Sciatic nerve (tissue), 2 donors: ENCODE measurements around the gene DLGAP1. TPM values are rescaled to one million over a fixed set of nuclear protein-coding genes. Genes with fewer than 3 reads are reported as not detected.

Source experiments
- ATAC-seq: fragments of 200-7000 bp; cut with Tn5 transposase; one replicate; pipeline ENCODE4 v1.9.1; 2020; ENCODE audit warnings: mild to moderate bottlenecking, moderate library complexity
- DNase-seq: peaks from one replicate; pipeline ENCODE4 v3.0.0-alpha.2; 2020; ENCODE audit warnings: low spot score
- intact Hi-C: fragments of 100-400 bp; cut with DNase I; formaldehyde crosslinking; loops from one replicate; pipeline ENCODE4 v1.14.2; 2022
- total RNA-seq: library from RNA; stranded (reverse); fragmentation: NEBNext Ultra II Directional; extraction: Animal tissue kit (Norgen Biotek cat#: 25700); gene quantifications from one replicate; pipeline ENCODE4 v1.2.1, GENCODE V29; 2021
- donor health status: DM: no; HTN: no; CAD: no.
- donor health status: DM: no; HTN: no; CAD: no.

The DLGAP1 gene
- total RNA-seq, 1 donor from 2014 or later, result 0.98 TPM

- ATAC-seq, result no peak
- intact Hi-C loops, result no loop called here
- no peak for DNase-seq
These were observed 202.3 kb downstream of the DLGAP1 start for GRCh38 chr18:4252829-4253228.

- ATAC-seq, result no peak
- no peak for DNase-seq
- intact Hi-C loops, result no loop called here
These were observed 203.2 kb downstream of the DLGAP1 start for GRCh38 chr18:4251873-4252272.

- intact Hi-C loops, result no loop called here
- no peak for DNase-seq
- no peak for ATAC-seq
These were observed 203.9 kb downstream of the DLGAP1 start for GRCh38 chr18:4251206-4251605.

- intact Hi-C loops, result no loop called here
- ATAC-seq (no peak), DNase-seq (no peak)
These were observed 205.0 kb downstream of the DLGAP1 start for GRCh38 chr18:4250141-4250540.

GRCh38 chr18:4248686-4249085, 206.4 kb downstream of the DLGAP1 start:
- ATAC-seq (no peak), DNase-seq (no peak)
- intact Hi-C loops, result no loop called here

GRCh38 chr18:4246374-4246773, 208.7 kb downstream of the DLGAP1 start:
- intact Hi-C loops, result no loop called here
- DNase-seq (no peak), ATAC-seq (no peak)

GRCh38 chr18:4245456-4245855, 209.7 kb downstream of the DLGAP1 start:
- intact Hi-C loops, result loop anchor here (2.0 kb wide), 1 partner anchor 77 kb away; no protein-coding TSS in a partner anchor
- no peak for DNase-seq
- ATAC-seq, result no peak

- no peak for ATAC-seq
- intact Hi-C loops, result no loop called here
- DNase-seq, result no peak
These were observed 212.5 kb downstream of the DLGAP1 start for GRCh38 chr18:4242431-4243161.

- ATAC-seq, result no peak
- no peak for DNase-seq
- intact Hi-C loops, result loop anchor here (1.0 kb wide), 1 partner anchor 48 kb away; no protein-coding TSS in a partner anchor
These were observed 214.0 kb downstream of the DLGAP1 start for GRCh38 chr18:4241090-4241617.

GRCh38 chr18:4238966-4239365, 216.1 kb downstream of the DLGAP1 start:
- intact Hi-C loops, result no loop called here
- ATAC-seq (no peak), DNase-seq (no peak)

- DNase-seq (no peak), ATAC-seq (no peak)
- intact Hi-C loops, result no loop called here
These were observed 217.5 kb downstream of the DLGAP1 start for GRCh38 chr18:4237664-4238041.

GRCh38 chr18:4236940-4237663, 218.0 kb downstream of the DLGAP1 start:
- ATAC-seq (no peak), DNase-seq (no peak)
- intact Hi-C loops, result no loop called here

GRCh38 chr18:4233468-4233867, 221.6 kb downstream of the DLGAP1 start:
- DNase-seq (no peak), ATAC-seq (no peak)
- intact Hi-C loops, result no loop called here

- intact Hi-C loops, result no loop called here
- DNase-seq (no peak), ATAC-seq (no peak)
These were observed 222.5 kb downstream of the DLGAP1 start for GRCh38 chr18:4232656-4233055.

- intact Hi-C loops, result no loop called here
- DNase-seq (no peak), ATAC-seq (no peak)
These were observed 223.8 kb downstream of the DLGAP1 start for GRCh38 chr18:4231260-4231659.

GRCh38 chr18:4230450-4231168, 224.5 kb downstream of the DLGAP1 start:
- intact Hi-C loops, result no loop called here
- no peak for ATAC-seq
- DNase-seq, result no peak

GRCh38 chr18:4224031-4224704, 230.9 kb downstream of the DLGAP1 start:
- ATAC-seq (no peak), DNase-seq (no peak)
- intact Hi-C loops, result no loop called here

- ATAC-seq, result no peak
- intact Hi-C loops, result no loop called here
- no peak for DNase-seq
These were observed 243.8 kb downstream of the DLGAP1 start for GRCh38 chr18:4211111-4211837.

GRCh38 chr18:4208366-4208765, 246.7 kb downstream of the DLGAP1 start:
- ATAC-seq (no peak), DNase-seq (no peak)
- intact Hi-C loops, result no loop called here
